H9 (cell line): ENCODE data around the gene XG. TPM values are rescaled to one million over a fixed set of nuclear protein-coding genes. Genes with fewer than 3 reads are reported as not detected.

ENCODE experiments used
- DNase-seq: peaks from one replicate; pipeline ENCODE4 v3.0.0-alpha.2; 2017
- H2AFZ ChIP-seq: one replicate; pipeline ENCODE4 v1.6.1; 2013; ENCODE audit warnings: mild to moderate bottlenecking, low read length, control low read depth, moderate library complexity
- H2AK5ac ChIP-seq: 2 replicates; pipeline ENCODE4 v1.6.1; 2013; ENCODE audit warnings: low read length, control low read depth, mixed read lengths; ENCODE audit not compliant: insufficient read length
- H2BK120ac ChIP-seq: one replicate; pipeline ENCODE4 v1.6.1; 2013; ENCODE audit warnings: low read depth, mild to moderate bottlenecking, low read length, control low read depth, inconsistent platforms; ENCODE audit not compliant: poor library complexity, severe bottlenecking
- H2BK12ac ChIP-seq: 2 replicates; pipeline ENCODE4 v1.6.1; 2013; ENCODE audit warnings: low read length, control low read depth, mixed read lengths, low read depth; ENCODE audit not compliant: insufficient read length
- H2BK15ac ChIP-seq: 2 replicates; pipeline ENCODE4 v1.6.1; 2013; ENCODE audit warnings: low read depth, low read length, control low read depth
- H2BK20ac ChIP-seq: one replicate; pipeline ENCODE4 v1.6.1; 2013; ENCODE audit warnings: low read depth, mild to moderate bottlenecking, low read length, control low read depth, inconsistent platforms; ENCODE audit not compliant: poor library complexity, severe bottlenecking
- H2BK5ac ChIP-seq: 2 replicates; pipeline ENCODE4 v1.6.1; 2013; ENCODE audit warnings: low read length, control low read depth, mixed read lengths; ENCODE audit not compliant: insufficient read length
- H3K14ac ChIP-seq: 2 replicates; pipeline ENCODE4 v1.6.1; 2013; ENCODE audit warnings: low read length, control low read depth; ENCODE audit not compliant: insufficient read depth
- H3K18ac ChIP-seq: 2 replicates; pipeline ENCODE4 v1.6.1; 2013; ENCODE audit warnings: low read depth, mild to moderate bottlenecking, mixed read lengths, low read length, control low read depth; ENCODE audit not compliant: insufficient read length
- H3K23ac ChIP-seq: 2 replicates; pipeline ENCODE4 v1.6.1; 2013; ENCODE audit warnings: low read length, control low read depth, mixed read lengths, low read depth; ENCODE audit not compliant: insufficient read length
- H3K23me2 ChIP-seq: 2 replicates; pipeline ENCODE4 v1.6.1; 2013; ENCODE audit warnings: low read depth, mild to moderate bottlenecking, mixed read lengths, low read length, control low read depth; ENCODE audit not compliant: insufficient read length, poor library complexity, severe bottlenecking
- H3K27ac ChIP-seq: 2 replicates; pipeline ENCODE4 v1.5.1; 2013; ENCODE audit warnings: low read length, control low read depth, mixed read lengths, low read depth; ENCODE audit not compliant: insufficient read length
- H3K27me3 ChIP-seq: 2 replicates; pipeline ENCODE4 v1.6.1; 2013; ENCODE audit warnings: low read length, control low read depth, inconsistent platforms; ENCODE audit not compliant: insufficient read depth
- H3K4ac ChIP-seq: 2 replicates; pipeline ENCODE4 v1.6.1; 2013; ENCODE audit warnings: low read depth, mild to moderate bottlenecking, control low read depth, inconsistent platforms, low read length, moderate library complexity
- H3K4me1 ChIP-seq: 2 replicates; pipeline ENCODE4 v1.6.1; 2013; ENCODE audit warnings: low read length, control low read depth, inconsistent platforms; ENCODE audit not compliant: insufficient read depth
- H3K4me2 ChIP-seq: 2 replicates; pipeline ENCODE4 v1.6.1; 2013; ENCODE audit warnings: low read length, control low read depth, mixed read lengths; ENCODE audit not compliant: insufficient read length, insufficient read depth
- H3K56ac ChIP-seq: 2 replicates; pipeline ENCODE4 v1.6.1; 2013; ENCODE audit warnings: low read depth, mild to moderate bottlenecking, mixed read lengths, low read length, control low read depth; ENCODE audit not compliant: insufficient read length
- H3K79me1 ChIP-seq: 2 replicates; pipeline ENCODE4 v1.6.1; 2013; ENCODE audit warnings: low read depth, mild to moderate bottlenecking, moderate library complexity, low read length, control low read depth, inconsistent platforms; ENCODE audit not compliant: insufficient read depth, poor library complexity, severe bottlenecking
- H3K79me2 ChIP-seq: 2 replicates; pipeline ENCODE4 v1.6.1; 2013; ENCODE audit warnings: low read length, control low read depth, inconsistent platforms; ENCODE audit not compliant: insufficient read depth
- H3K9ac ChIP-seq: 2 replicates; pipeline ENCODE4 v1.6.1; 2013; ENCODE audit warnings: low read length, control low read depth, mixed read lengths; ENCODE audit not compliant: insufficient read length; ENCODE audit errors: extremely low read depth
- H3K9me3 ChIP-seq: one replicate; pipeline ENCODE4 v1.6.1; 2013; ENCODE audit warnings: low read depth, low read length, inconsistent platforms; ENCODE audit not compliant: control insufficient read depth
- H3T11ph ChIP-seq: one replicate; pipeline ENCODE4 v1.6.1; 2013; ENCODE audit warnings: mild to moderate bottlenecking, low read length, control low read depth, inconsistent platforms
- H4K20me1 ChIP-seq: one replicate; pipeline ENCODE4 v1.6.1; 2013; ENCODE audit not compliant: control insufficient read depth, insufficient read length, insufficient read depth
- H4K5ac ChIP-seq: 2 replicates; pipeline ENCODE4 v1.6.1; 2013; ENCODE audit warnings: low read depth, mild to moderate bottlenecking, mixed read lengths, low read length, control low read depth; ENCODE audit not compliant: insufficient read length
- H4K8ac ChIP-seq: replicated peaks from 2 replicates; pipeline ENCODE4 v1.6.1; 2013; ENCODE audit warnings: low read length, control low read depth, mixed read lengths, low read depth; ENCODE audit not compliant: insufficient read length
- H4K91ac ChIP-seq: 2 replicates; pipeline ENCODE4 v1.6.1; 2013; ENCODE audit warnings: low read depth, mild to moderate bottlenecking, moderate library complexity, mixed read lengths, low read length, control low read depth; ENCODE audit not compliant: insufficient read length
- H3K27ac Mint-ChIP-seq, 3 experiments: 2 replicates in 2 of 3; 3 replicates in 1 of 3; pipeline ENCODE4 v1.8.0; 2020 to 2021; ENCODE audit warnings: mixed read lengths in 3 of 3, mild to moderate bottlenecking in 1 of 3, moderate library complexity in 1 of 3
- H3K27me3 Mint-ChIP-seq: 2 replicates; pipeline ENCODE4 v1.8.0; 2021; ENCODE audit warnings: low read depth, mild to moderate bottlenecking, moderate library complexity, mixed read lengths
- H3K36me3 Mint-ChIP-seq, 3 experiments: 2 replicates in 2 of 3; 3 replicates in 1 of 3; pipeline ENCODE4 v1.8.0; 2020 to 2021; ENCODE audit warnings: low read depth in 3 of 3, mixed read lengths in 3 of 3; ENCODE audit not compliant: insufficient read depth in 1 of 3
- H3K4me1 Mint-ChIP-seq, 2 experiments: 2 replicates each; pipeline ENCODE4 v1.8.0; 2020; ENCODE audit warnings: mixed read lengths in 2 of 2
- H3K4me3 Mint-ChIP-seq, 2 experiments: 2 replicates in 1 of 2; 3 replicates in 1 of 2; pipeline ENCODE4 v1.8.0; 2020 to 2021; ENCODE audit warnings: mild to moderate bottlenecking in 2 of 2, mixed read lengths in 2 of 2, moderate library complexity in 1 of 2
- H3K9me3 Mint-ChIP-seq, 2 experiments: 2 replicates in 1 of 2; 3 replicates in 1 of 2; pipeline ENCODE4 v1.8.0; 2020; ENCODE audit warnings: mild to moderate bottlenecking in 2 of 2, mixed read lengths in 2 of 2, moderate library complexity in 1 of 2
- CTCF ChIP-seq: fragments of 200-600 bp; sonication (generic); conservative IDR thresholded peaks from 3 replicates; pipeline ENCODE4 v1.8.0; 2021; ENCODE audit warnings: antibody characterized with exemption, mild to moderate bottlenecking
- total RNA-seq: library from RNA; stranded (reverse); gene quantifications from 2 replicates; pipeline ENCODE4 v1.2.1, GENCODE V29; 2021

XG gene
- total RNA-seq, 1 experiment from 2014 or later = 1.1 TPM

DNA sequence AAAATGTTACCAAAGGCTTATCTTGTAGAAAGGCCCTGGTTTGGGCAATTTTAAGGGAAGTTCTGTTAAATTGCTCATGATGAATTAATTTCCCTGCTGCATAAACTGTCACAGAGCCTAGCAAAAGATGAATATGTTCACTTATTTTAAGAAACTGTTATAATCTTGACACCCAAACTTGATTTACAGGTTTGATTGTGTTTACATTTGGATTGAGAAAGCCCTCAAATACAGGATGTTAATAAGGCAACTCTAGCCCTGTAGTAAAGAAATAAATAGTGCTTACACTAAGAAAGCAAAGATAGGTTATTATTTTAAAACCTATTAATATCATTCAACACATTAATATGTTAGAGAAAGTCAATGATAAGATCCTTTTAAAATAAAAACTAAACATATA is 95.2 kb downstream of the XG start:
- Histone ChIP-seq H3K79me1 (no peaks in the 10 kb centered on the region), H2BK12ac (no peak overlapping the region), H3K18ac (no peak overlapping the region), H2AK5ac (no peak overlapping the region), H4K91ac (no peak overlapping the region), H3K27ac (no peak overlapping the region), H3K4ac (no peak overlapping the region), H2BK20ac (no peak overlapping the region), H3K23ac (no peak overlapping the region), H2BK15ac (no peak overlapping the region), H3K27me3 (no peaks in the 10 kb centered on the region), H3K4me1 (peaks cover 4% of the 10 kb centered on the region; the same call in 1 of the 2 replicates), H3T11ph (no peak overlapping the region), H3K23me2 (no peaks in the 10 kb centered on the region), H2BK120ac (no peak overlapping the region), H3K4me2 (no peak overlapping the region), H2AFZ (no peak overlapping the region), H3K56ac (no peak overlapping the region), H4K8ac (no peak overlapping the region), H3K14ac (no peak overlapping the region), H3K79me2 (no peaks in the 10 kb centered on the region), H4K5ac (no peak overlapping the region), H3K9me3 (no peaks in the 10 kb centered on the region), H3K9ac (no peak overlapping the region), H2BK5ac (no peak overlapping the region), H4K20me1 (no peaks in the 10 kb centered on the region)
- DNase-seq = no peak
- peaks cover 26 to 32% of the 10 kb centered on the region in 2 experiments for H3K4me1 Mint-ChIP-seq
- H3K36me3 Mint-ChIP-seq = peaks cover 23 to 25% (median 23%) of the 10 kb centered on the region in 3 experiments
- peaks cover 4 to 5% of the 10 kb centered on the region in 2 experiments; a peak in 4 of 5 replicates for H3K9me3 Mint-ChIP-seq
- no peak overlapping the region for H3K27ac Mint-ChIP-seq
- H3K27me3 Mint-ChIP-seq = no peaks in the 10 kb centered on the region
- no peak overlapping the region for H3K4me3 Mint-ChIP-seq
- TF ChIP-seq CTCF = no peak
